GM23248 (cell line): ENCODE results near the gene PSMB11. TPM values are rescaled to one million over a fixed set of nuclear protein-coding genes. Genes with fewer than 3 reads are reported as not detected.

Experiments used
- DNase-seq: peaks from one replicate; pipeline ENCODE4 v3.0.0-alpha.2; 2015
- H2AFZ ChIP-seq: fragments of 200-600 bp; sonication (generic); 2 replicates; pipeline ENCODE4 v1.6.1; 2016; ENCODE audit warnings: antibody characterized with exemption
- H3F3A ChIP-seq: fragments of 200-600 bp; sonication (generic); 2 replicates; pipeline ENCODE4 v1.6.1; 2016; ENCODE audit warnings: mild to moderate bottlenecking, antibody characterized with exemption, mixed run types; ENCODE audit not compliant: insufficient read depth
- H3K27ac ChIP-seq: fragments of 200-600 bp; sonication (generic); 2 replicates; pipeline ENCODE4 v1.5.1; 2016; ENCODE audit warnings: mild to moderate bottlenecking
- H3K27me3 ChIP-seq: fragments of 200-600 bp; sonication (generic); replicated peaks from 2 replicates; pipeline ENCODE4 v1.6.1; 2016; ENCODE audit warnings: mild to moderate bottlenecking; ENCODE audit not compliant: insufficient read depth
- H3K36me3 ChIP-seq: fragments of 200-600 bp; sonication (generic); 2 replicates; pipeline ENCODE4 v1.6.1; 2016; ENCODE audit warnings: low read depth, mild to moderate bottlenecking
- H3K4me1 ChIP-seq: fragments of 200-600 bp; sonication (generic); 2 replicates; pipeline ENCODE4 v1.6.1; 2016; ENCODE audit warnings: mild to moderate bottlenecking; ENCODE audit not compliant: insufficient read depth
- H3K4me2 ChIP-seq: fragments of 200-600 bp; sonication (generic); one replicate; pipeline ENCODE4 v1.6.1; 2016; ENCODE audit warnings: mild to moderate bottlenecking; ENCODE audit not compliant: unreplicated experiment
- H3K4me3 ChIP-seq: fragments of 200-600 bp; sonication (generic); 2 replicates; pipeline ENCODE4 v1.5.1; 2016; ENCODE audit warnings: mild to moderate bottlenecking
- H3K79me2 ChIP-seq: fragments of 200-600 bp; sonication (generic); 2 replicates; pipeline ENCODE4 v1.6.1; 2016; ENCODE audit warnings: mild to moderate bottlenecking; ENCODE audit not compliant: insufficient read depth
- H3K9ac ChIP-seq: fragments of 200-600 bp; sonication (generic); 2 replicates; pipeline ENCODE4 v1.6.1; 2016; ENCODE audit warnings: mild to moderate bottlenecking
- H3K9me2 ChIP-seq: fragments of 200-600 bp; sonication (generic); 2 replicates; pipeline ENCODE4 v1.6.1; 2016; ENCODE audit warnings: mixed run types, mild to moderate bottlenecking, moderate library complexity; ENCODE audit not compliant: insufficient read depth
- H3K9me3 ChIP-seq: fragments of 200-600 bp; sonication (generic); one replicate; pipeline ENCODE4 v1.6.1; 2017; ENCODE audit warnings: low read depth
- H4K20me1 ChIP-seq: fragments of 200-600 bp; sonication (generic); 2 replicates; pipeline ENCODE4 v1.6.0; 2016; ENCODE audit not compliant: insufficient read depth
- EZH2 ChIP-seq: fragments of 200-600 bp; sonication (generic); IDR thresholded peaks from 2 replicates; pipeline ENCODE4 v1.6.1; 2018; ENCODE audit warnings: antibody characterized with exemption, mild to moderate bottlenecking; ENCODE audit not compliant: insufficient read depth, poor library complexity, severe bottlenecking
- EZH2phosphoT487 ChIP-seq: fragments of 200-600 bp; sonication (generic); IDR thresholded peaks from 2 replicates; pipeline ENCODE4 v1.6.1; 2018; ENCODE audit warnings: antibody characterized with exemption, moderate library complexity, mild to moderate bottlenecking, low read depth; ENCODE audit not compliant: insufficient read depth
- WGBS, 2 experiments: methylation state at CpG; one replicate each; pipeline ENCODE4 v1.1.6; 2015 to 2017; ENCODE audit warnings: low lambda C conversion rate in 2 of 2, low coverage in 1 of 2; ENCODE audit errors: missing lambda C conversion rate in 2 of 2; 5-methylcytosine and 5-hydroxymethylcytosine counted together
- in situ Hi-C: fragments of 300-500 bp; cut with MboI; formaldehyde crosslinking; loops from 2 replicates; pipeline ENCODE4 v1.15.0; 2020
- polyA plus RNA-seq: library from polyadenylated mRNA; unstranded; fragments of >200 nt; fragmentation: Nextera tagmentation; extraction: Ambion mirVana; gene quantifications from 2 replicates; pipeline ENCODE4 v1.2.1, GENCODE V29; 2016
- total RNA-seq: library from RNA; depleted of rRNA; stranded (reverse); fragments of >200 nt; shearing (Covaris generic); gene quantifications from 2 replicates; pipeline ENCODE4 v1.2.3, GENCODE V29; 2014

PSMB11 gene
- total and polyA plus RNA-seq, 2 experiments from 2014 or later = not detected

- Histone ChIP-seq H3K79me2 (no peaks in the 10 kb centered on the region), H2AFZ (no peak overlapping the region), H3K4me3 (no peak overlapping the region), H3K27me3 (no peaks in the 10 kb centered on the region), H3K4me1 (peaks cover 10% of the 10 kb centered on the region), H3K9me3 (no peaks in the 10 kb centered on the region), H3K4me2 (no peak overlapping the region), H3K27ac (no peak overlapping the region), H3F3A (peaks cover 4% of the 10 kb centered on the region), H4K20me1 (no peaks in the 10 kb centered on the region), H3K9ac (no peak overlapping the region), H3K9me2 (no peaks in the 10 kb centered on the region), H3K36me3 (no peaks in the 10 kb centered on the region)
- DNase-seq = no peak
- in situ Hi-C loops = loop anchor here (5.0 kb wide), 1 partner anchor 62 kb away; no protein-coding TSS in a partner anchor
- 91 to 94% methylated on average over 17 of the region's 17 CpGs for WGBS, 2 experiments
- TF ChIP-seq EZH2 (no peak), EZH2phosphoT487 (no peak)
Measured at GRCh38 chr14:23054000-23054811, 12.2 kb downstream of the PSMB11 start.

GRCh38 chr14:23055147-23055550 lies 13.1 kb downstream of the PSMB11 start:
- Histone ChIP-seq H3K9me3 (no peaks in the 10 kb centered on the region), H3K4me1 (peaks cover 10% of the 10 kb centered on the region), H3K4me3 (no peak overlapping the region), H4K20me1 (no peaks in the 10 kb centered on the region), H3K27ac (no peak overlapping the region), H3K4me2 (no peak overlapping the region), H3K36me3 (peaks cover 4% of the 10 kb centered on the region; the same call in 1 of the 2 replicates), H3K9me2 (no peaks in the 10 kb centered on the region), H2AFZ (no peak overlapping the region), H3K79me2 (0 out of 2 replicates have a peak, but pooled peaks cover 2% of the 10 kb centered on the region), H3K9ac (no peak overlapping the region), H3F3A (peaks cover 12% of the 10 kb centered on the region), H3K27me3 (no peaks in the 10 kb centered on the region)
- 93% methylated on average over 12 of the region's 12 CpGs for WGBS, 2 experiments
- in situ Hi-C loops = no loop called here
- no peak for TF ChIP-seq EZH2
- TF ChIP-seq EZH2phosphoT487 = no peak
- DNase-seq = no peak

- H3F3A ChIP-seq = peaks cover 17% of the 10 kb centered on the region
- H3K79me2 ChIP-seq = peaks cover 8% of the 10 kb centered on the region; the same call in 1 of the 2 replicates
- H3K27ac ChIP-seq = no peak overlapping the region
- TF ChIP-seq EZH2phosphoT487 (no peak), EZH2 (no peak)
- no peaks in the 10 kb centered on the region for H3K9me3 ChIP-seq
- WGBS, 2 experiments = 58 to 64% methylated on average over 6 of the region's 6 CpGs
- H3K9ac ChIP-seq = no peak overlapping the region
- peaks cover 10% of the 10 kb centered on the region; the same call in 1 of the 2 replicates for H3K36me3 ChIP-seq
- H3K27me3 ChIP-seq = no peaks in the 10 kb centered on the region
- DNase-seq = peak; percentile 53
- no peak overlapping the region for H2AFZ ChIP-seq
- H3K4me1 ChIP-seq = peaks cover 10% of the 10 kb centered on the region
- no peaks in the 10 kb centered on the region for H4K20me1 ChIP-seq
- H3K4me2 ChIP-seq = no peak overlapping the region
- H3K9me2 ChIP-seq = no peaks in the 10 kb centered on the region
- H3K4me3 ChIP-seq = no peak overlapping the region
- in situ Hi-C loops = no loop called here
Measured at GRCh38 chr14:23055621-23056144, 13.7 kb downstream of the PSMB11 start.

GRCh38 chr14:23056145-23056955 lies 14.3 kb downstream of the PSMB11 start:
- no peak for TF ChIP-seq EZH2
- TF ChIP-seq EZH2phosphoT487 = no peak
- Histone ChIP-seq H3K4me2 (peak overlapping the region; percentile 76), H3K9me3 (no peaks in the 10 kb centered on the region), H3K79me2 (peaks cover 14% of the 10 kb centered on the region; the same call in 1 of the 2 replicates), H3K27me3 (no peaks in the 10 kb centered on the region), H3K9me2 (no peaks in the 10 kb centered on the region), H3F3A (peaks cover 22% of the 10 kb centered on the region), H3K36me3 (peaks cover 15% of the 10 kb centered on the region; the same call in 1 of the 2 replicates), H3K4me3 (peak overlapping the region; percentile 72), H3K4me1 (peaks cover 10% of the 10 kb centered on the region), H3K27ac (no peak overlapping the region), H4K20me1 (no peaks in the 10 kb centered on the region), H2AFZ (peak overlapping the region; percentile 63), H3K9ac (peak overlapping the region; percentile 62; the same call in 1 of the 2 replicates)
- DNase-seq = peak; percentile 81
- in situ Hi-C loops = no loop called here
- WGBS, 2 experiments = 15 to 17% methylated on average over 15 to 17 of the region's 17 CpGs
